T-helper 1 cell treated with Interleukin-12 subunit alpha and Interleukin-12 subunit beta and Interleukin-4 antibody, amounts not matched to agents 30 μg/mL and 1 μg/mL, for 36 hours (primary cell): ENCODE data around the gene TMEM181.
A peak's percentile ranks its signal among the peaks of the same experiment; 100 is the strongest.
"Not testable (repeated sequence)": the region's sequence is repeated elsewhere in the genome, so short reads cannot be mapped to it uniquely, and the experiment has no call there.

Source experiments
- H3K27ac Mint-ChIP-seq: one replicate; pipeline ENCODE4 v1.8.0; 2021; ENCODE audit warnings: mild to moderate bottlenecking, mixed read lengths
- H3K27me3 Mint-ChIP-seq: one replicate; pipeline ENCODE4 v1.8.0; 2021; ENCODE audit warnings: low read depth, mixed read lengths
- H3K36me3 Mint-ChIP-seq: one replicate; pipeline ENCODE4 v1.8.0; 2021; ENCODE audit warnings: low read depth, mixed read lengths
- H3K4me1 Mint-ChIP-seq: one replicate; pipeline ENCODE4 v1.8.0; 2021; ENCODE audit warnings: low read depth, mixed read lengths
- H3K4me3 Mint-ChIP-seq: one replicate; pipeline ENCODE4 v1.8.0; 2021; ENCODE audit warnings: mild to moderate bottlenecking, moderate library complexity, mixed read lengths
- H3K9me3 Mint-ChIP-seq: one replicate; pipeline ENCODE4 v1.8.0; 2021; ENCODE audit warnings: mixed read lengths

The TMEM181 gene

GRCh38 chr6:158649289-158650143 is 89.6 kb downstream of the TMEM181 start, which contains the start of gene SYTL3:
Gene SYTL3, plus strand, starts transcription at chr6:158650054. Its CDS starts 13,215 bp downstream, at chr6:158663269.
- H3K36me3 Mint-ChIP-seq = peaks cover 24% of the 10 kb centered on the region
- no peaks in the 10 kb centered on the region for H3K27me3 Mint-ChIP-seq
- peak within 1 kb of the TSS; percentile 87 for H3K27ac Mint-ChIP-seq
- peaks cover 63% of the 10 kb centered on the region for H3K4me1 Mint-ChIP-seq
- peak within 1 kb of the TSS; percentile 65 for H3K4me3 Mint-ChIP-seq
- H3K9me3 Mint-ChIP-seq = no peaks in the 10 kb centered on the region

- not testable (repeated sequence) for H3K27me3 Mint-ChIP-seq, H3K9me3 Mint-ChIP-seq
- Mint-ChIP-seq H3K27ac (peak overlapping the region; percentile 93), H3K36me3 (peaks cover 48% of the 10 kb centered on the region), H3K4me3 (peak overlapping the region; percentile 86), H3K4me1 (peaks cover 67% of the 10 kb centered on the region)
Measured at GRCh38 chr6:158651981-158652737, 92.3 kb downstream of the TMEM181 start.

- Mint-ChIP-seq H3K27ac (peak overlapping the region; percentile 93), H3K9me3 (no peaks in the 10 kb centered on the region), H3K27me3 (no peaks in the 10 kb centered on the region), H3K4me1 (peaks cover 58% of the 10 kb centered on the region), H3K4me3 (peak overlapping the region; percentile 86), H3K36me3 (peaks cover 51% of the 10 kb centered on the region)
Measured at GRCh38 chr6:158653577-158654354, 93.9 kb downstream of the TMEM181 start.

GRCh38 chr6:158654498-158654897 is 94.6 kb downstream of the TMEM181 start:
- Mint-ChIP-seq H3K4me1 (peaks cover 56% of the 10 kb centered on the region), H3K27ac (peak overlapping the region; percentile 93), H3K9me3 (no peaks in the 10 kb centered on the region), H3K36me3 (peaks cover 58% of the 10 kb centered on the region), H3K4me3 (peak overlapping the region; percentile 86), H3K27me3 (no peaks in the 10 kb centered on the region)

GRCh38 chr6:158654960-158655489 is 95.1 kb downstream of the TMEM181 start:
- H3K27ac Mint-ChIP-seq = peak overlapping the region; percentile 93
- H3K36me3 Mint-ChIP-seq = peaks cover 62% of the 10 kb centered on the region
- peaks cover 54% of the 10 kb centered on the region for H3K4me1 Mint-ChIP-seq
- H3K4me3 Mint-ChIP-seq = peak overlapping the region; percentile 86
- no peaks in the 10 kb centered on the region for H3K27me3 Mint-ChIP-seq
- no peaks in the 10 kb centered on the region for H3K9me3 Mint-ChIP-seq

GRCh38 chr6:158655569-158656450 is 95.9 kb downstream of the TMEM181 start:
- Mint-ChIP-seq H3K9me3 (no peaks in the 10 kb centered on the region), H3K27ac (peak overlapping the region; percentile 34), H3K36me3 (peaks cover 68% of the 10 kb centered on the region), H3K27me3 (no peaks in the 10 kb centered on the region), H3K4me1 (peaks cover 60% of the 10 kb centered on the region), H3K4me3 (peak overlapping the region; percentile 86)

- peaks cover 60% of the 10 kb centered on the region for H3K4me1 Mint-ChIP-seq
- not testable (repeated sequence) for H3K9me3 Mint-ChIP-seq, H3K4me3 Mint-ChIP-seq, H3K27me3 Mint-ChIP-seq
- H3K36me3 Mint-ChIP-seq = peaks cover 67% of the 10 kb centered on the region
- H3K27ac Mint-ChIP-seq = peak overlapping the region; percentile 36
Measured at GRCh38 chr6:158656986-158657385, 97.1 kb downstream of the TMEM181 start.

GRCh38 chr6:158660333-158660754 is 100.5 kb downstream of the TMEM181 start:
- H3K9me3 Mint-ChIP-seq = no peaks in the 10 kb centered on the region
- H3K27ac Mint-ChIP-seq = peak overlapping the region; percentile 13
- no peaks in the 10 kb centered on the region for H3K27me3 Mint-ChIP-seq
- H3K4me1 Mint-ChIP-seq = peaks cover 33% of the 10 kb centered on the region
- H3K36me3 Mint-ChIP-seq = peaks cover 67% of the 10 kb centered on the region
- H3K4me3 Mint-ChIP-seq = no peak overlapping the region

GRCh38 chr6:158661156-158661685 is 101.3 kb downstream of the TMEM181 start:
- H3K27ac Mint-ChIP-seq = no peak overlapping the region
- H3K4me3 Mint-ChIP-seq = no peak overlapping the region
- no peaks in the 10 kb centered on the region for H3K27me3 Mint-ChIP-seq
- no peaks in the 10 kb centered on the region for H3K9me3 Mint-ChIP-seq
- H3K4me1 Mint-ChIP-seq = peaks cover 26% of the 10 kb centered on the region
- H3K36me3 Mint-ChIP-seq = peaks cover 60% of the 10 kb centered on the region

- H3K4me1 Mint-ChIP-seq = peaks cover 23% of the 10 kb centered on the region
- peaks cover 60% of the 10 kb centered on the region for H3K36me3 Mint-ChIP-seq
- no peaks in the 10 kb centered on the region for H3K27me3 Mint-ChIP-seq
- H3K9me3 Mint-ChIP-seq = no peaks in the 10 kb centered on the region
- H3K27ac Mint-ChIP-seq = no peak overlapping the region
- H3K4me3 Mint-ChIP-seq = no peak overlapping the region
Measured at GRCh38 chr6:158662607-158662953, 102.7 kb downstream of the TMEM181 start.

GRCh38 chr6:158662954-158663624 is 103.2 kb downstream of the TMEM181 start:
- peak overlapping the region; percentile 39 for H3K4me3 Mint-ChIP-seq
- H3K9me3 Mint-ChIP-seq = no peaks in the 10 kb centered on the region
- H3K4me1 Mint-ChIP-seq = peaks cover 25% of the 10 kb centered on the region
- H3K36me3 Mint-ChIP-seq = peaks cover 60% of the 10 kb centered on the region
- no peaks in the 10 kb centered on the region for H3K27me3 Mint-ChIP-seq
- H3K27ac Mint-ChIP-seq = no peak overlapping the region

GRCh38 chr6:158663625-158664165 is 103.8 kb downstream of the TMEM181 start:
- Mint-ChIP-seq H3K27me3 (no peaks in the 10 kb centered on the region), H3K9me3 (no peaks in the 10 kb centered on the region), H3K4me1 (peaks cover 28% of the 10 kb centered on the region), H3K4me3 (no peak overlapping the region), H3K36me3 (peaks cover 63% of the 10 kb centered on the region), H3K27ac (no peak overlapping the region)
